GM21526 (cell line): ENCODE data around the gene NAPG.
"Not testable (repeated sequence)": the region's sequence is repeated elsewhere in the genome, so short reads cannot be mapped to it uniquely, and the experiment has no call there.

Experiments
- ATAC-seq: cut with Tn5 transposase; IDR thresholded peaks from one replicate; pipeline ENCODE4 v1.9.1; 2021; ENCODE audit warnings: moderate library complexity; ENCODE audit not compliant: unreplicated experiment, low FRiP score

NAPG gene

DNA sequence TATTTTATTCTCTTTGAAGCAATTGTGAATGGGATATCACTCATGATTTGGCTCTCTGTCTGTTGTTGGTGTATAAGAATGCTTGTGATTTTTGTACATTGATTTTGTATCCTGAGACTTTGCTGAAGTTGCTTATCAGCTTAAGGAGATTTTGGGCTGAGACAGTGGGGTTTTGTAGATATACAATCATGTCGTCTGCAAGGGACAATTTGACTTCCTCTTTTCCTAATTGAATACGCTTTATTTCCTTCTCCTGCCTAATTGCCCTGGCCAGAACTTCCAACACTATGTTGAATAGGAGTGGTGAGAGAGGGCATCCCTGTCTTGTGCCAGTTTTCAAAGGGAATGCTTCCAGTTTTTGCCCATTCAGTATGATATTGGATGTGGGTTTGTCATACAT lies 48.6 kb downstream of the NAPG start:
- ATAC-seq = not testable (repeated sequence)

DNA sequence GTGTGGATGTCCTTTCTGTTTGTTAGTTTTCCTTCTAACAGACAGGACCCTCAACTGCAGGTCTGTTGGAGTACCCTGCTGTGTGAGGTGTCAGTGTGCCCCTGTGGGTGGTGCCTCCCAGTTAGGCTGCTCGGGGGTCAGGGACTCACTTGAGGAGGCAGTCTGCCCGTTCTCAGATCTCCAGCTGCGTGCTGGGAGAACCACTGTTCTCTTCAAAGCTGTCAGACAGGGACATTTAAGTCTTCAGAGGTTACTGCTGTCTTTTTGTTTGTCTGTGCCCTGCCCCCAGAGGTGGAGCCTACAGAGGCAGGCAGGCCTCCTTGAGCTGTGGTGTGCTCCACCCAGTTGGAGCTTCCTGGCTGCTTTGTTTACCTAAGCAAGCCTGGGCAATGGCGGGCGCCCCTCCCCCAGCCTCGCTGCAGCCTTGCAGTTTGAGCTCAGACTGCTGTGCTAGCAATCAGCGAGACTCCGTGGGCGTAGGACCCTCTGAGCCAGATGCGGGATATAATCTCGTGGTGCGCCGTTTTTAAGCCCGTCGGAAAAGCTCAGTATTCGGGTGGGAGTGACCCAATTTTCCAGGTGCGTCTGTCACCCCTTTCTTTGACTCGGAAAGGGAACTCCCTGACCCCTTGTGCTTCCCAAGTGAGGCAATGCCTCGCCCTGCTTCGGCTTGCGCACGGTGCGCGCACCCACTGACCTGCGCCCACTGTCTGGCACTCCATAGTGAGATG lies 52.2 kb downstream of the NAPG start:
- ATAC-seq = not testable (repeated sequence)

GRCh38 chr18:10578573-10578899 lies 52.7 kb downstream of the NAPG start:
- not testable (repeated sequence) for ATAC-seq

- ATAC-seq = no peak
These were observed 53.4 kb downstream of the NAPG start for GRCh38 chr18:10579079-10579867.

GRCh38 chr18:10580215-10580614 lies 54.4 kb downstream of the NAPG start:
- ATAC-seq = no peak

DNA sequence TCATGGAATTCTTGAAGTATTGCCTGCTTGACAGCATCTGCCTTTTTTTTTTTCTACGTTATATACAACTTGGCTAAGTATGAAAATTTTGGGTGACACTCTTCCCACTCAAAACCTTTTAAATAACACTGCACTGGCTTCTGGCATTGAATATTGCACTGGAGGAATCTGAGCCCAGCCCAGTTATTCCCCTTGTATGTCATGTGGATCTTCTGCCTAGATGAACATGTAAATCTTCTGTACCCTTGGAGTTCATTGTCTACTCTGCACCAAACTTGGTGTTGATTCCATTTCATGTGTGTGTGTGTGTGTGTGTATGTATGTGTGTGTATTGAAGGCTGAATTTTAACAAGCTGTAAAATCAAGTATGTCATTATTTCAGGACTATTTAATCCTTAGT lies 59.4 kb downstream of the NAPG start:
- ATAC-seq = no peak

DNA sequence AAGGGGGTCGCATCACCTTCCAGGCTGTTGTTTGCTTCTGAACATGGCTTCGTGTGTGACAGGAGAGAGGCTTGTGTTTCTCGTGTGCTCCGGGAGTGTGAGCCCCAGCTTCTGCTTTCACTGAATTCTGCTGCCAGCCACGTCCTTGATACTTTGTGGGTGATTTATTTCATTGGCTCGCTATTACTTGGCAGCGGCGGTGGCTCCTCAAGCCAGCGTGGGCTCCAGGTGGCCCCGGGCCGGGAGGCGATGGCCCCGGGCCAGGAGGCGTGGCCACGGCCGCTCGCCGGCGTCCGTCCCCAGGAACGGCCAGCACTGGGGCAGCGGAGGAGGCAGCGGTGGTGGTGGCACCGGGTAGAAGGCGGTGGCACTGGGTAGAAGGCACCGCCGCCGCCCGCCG lies 63.1 kb downstream of the NAPG start:
- no peak for ATAC-seq

DNA sequence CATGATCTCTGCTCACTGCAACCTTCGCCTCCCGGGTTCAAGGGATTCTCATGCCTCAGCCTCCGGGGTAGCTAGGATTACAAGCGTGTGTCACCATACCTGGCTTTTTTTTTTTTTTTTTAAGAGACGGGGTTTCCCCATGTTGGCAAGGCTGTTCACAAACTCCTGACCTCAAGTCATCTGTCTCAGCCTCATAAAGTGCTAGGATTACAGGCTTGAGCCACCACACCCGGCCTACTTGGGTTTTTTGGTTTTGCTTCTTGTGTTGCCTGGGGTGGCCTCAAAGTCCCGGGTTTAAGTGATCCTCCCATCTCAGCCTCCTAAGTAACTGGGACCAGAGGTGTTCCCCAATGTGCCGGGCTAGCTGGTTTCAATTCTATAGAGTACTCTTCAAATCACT lies 64.6 kb downstream of the NAPG start:
- no peak for ATAC-seq

DNA sequence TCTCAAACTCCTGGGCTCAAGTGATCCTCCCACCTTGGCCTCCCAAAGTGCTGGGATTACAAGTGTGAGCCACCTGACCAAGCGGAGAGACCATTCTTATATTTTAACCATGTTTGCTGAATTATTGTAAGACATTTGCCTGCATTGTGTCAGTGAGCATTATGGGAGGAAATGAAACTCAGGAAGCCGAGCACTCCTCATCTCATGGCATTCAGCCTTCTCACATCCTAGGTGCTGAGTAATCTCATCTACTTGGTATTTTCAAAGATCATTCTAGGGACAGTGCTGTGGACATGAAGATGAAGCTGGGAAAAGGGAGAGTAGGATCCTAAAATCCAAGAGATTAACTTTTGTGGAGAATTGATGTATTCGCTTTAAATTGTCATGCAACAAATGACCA lies 66.1 kb downstream of the NAPG start:
- ATAC-seq = no peak

- ATAC-seq = not testable (repeated sequence)
These were observed 67.7 kb downstream of the NAPG start for GRCh38 chr18:10593366-10594022.

- ATAC-seq = not testable (repeated sequence)
These were observed 70.1 kb downstream of the NAPG start for GRCh38 chr18:10595917-10596316.

- ATAC-seq = not testable (repeated sequence)
These were observed 71.9 kb downstream of the NAPG start for GRCh38 chr18:10597695-10598094.

GRCh38 chr18:10600701-10601100 lies 74.9 kb downstream of the NAPG start:
- not testable (repeated sequence) for ATAC-seq
